ENCODE data around the gene RPL10. TPM values are rescaled to one million over a fixed set of nuclear protein-coding genes. Genes with fewer than 3 reads are reported as not detected.

Gene RPL10
- polyA plus RNA-seq, 3 donors from 2014 or later, result 2,085 to 3,021 (median 2,819) TPM

DNA sequence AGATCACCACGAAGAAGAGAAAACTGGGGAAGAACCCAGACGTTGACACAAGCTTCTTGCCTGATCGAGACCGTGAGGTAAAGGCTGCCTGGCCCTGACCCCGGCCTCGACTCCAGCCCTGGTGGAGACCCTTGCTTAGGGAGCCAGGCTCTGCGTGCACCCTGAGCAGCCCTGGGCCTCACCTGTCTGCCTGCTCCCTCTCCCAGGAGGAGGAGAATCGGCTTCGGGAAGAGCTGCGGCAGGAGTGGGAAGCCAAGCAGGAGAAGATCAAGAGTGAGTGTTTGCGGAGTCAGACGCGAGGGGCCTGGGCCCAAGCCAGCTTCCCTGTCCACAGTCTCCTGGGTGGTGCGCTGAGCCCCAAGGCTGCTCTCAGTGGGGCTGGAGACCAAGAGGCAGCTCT is 50.3 kb downstream of the RPL10 start:
- no peaks in the 10 kb centered on the region for H3K36me3 Mint-ChIP-seq
- no peak for DNase-seq
- H3K27ac Mint-ChIP-seq, result no peak overlapping the region
- peaks cover 0 to 3% (median 1%) of the 10 kb centered on the region in 3 donors for H3K27me3 Mint-ChIP-seq (ENCODE audit: low read depth in 3 of 3)
- H3K4me3 Mint-ChIP-seq, result no peak overlapping the region
- no peaks in the 10 kb centered on the region for H3K9me3 Mint-ChIP-seq
- peaks cover 0 to 6% of the 10 kb centered on the region in 2 donors for H3K4me1 Mint-ChIP-seq

DNA sequence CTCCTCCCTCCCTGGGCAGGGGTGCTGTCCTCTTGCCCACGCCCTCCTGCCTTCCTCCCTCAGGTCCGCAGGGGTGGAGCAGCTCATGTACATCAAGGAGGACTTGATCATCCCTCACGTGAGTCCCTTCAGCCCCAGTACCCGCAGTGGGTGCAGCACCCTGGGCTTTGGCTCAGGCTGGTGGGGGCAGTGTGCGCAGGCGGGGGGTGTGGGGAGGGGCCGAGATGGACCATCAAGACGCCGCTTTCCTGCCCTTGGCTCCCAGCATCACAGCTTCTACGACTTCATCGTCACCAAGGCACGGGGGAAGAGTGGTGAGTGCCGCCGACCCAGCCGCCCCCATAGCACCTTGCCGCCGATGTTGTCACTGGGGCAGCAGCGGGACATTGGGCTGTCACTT is 51.4 kb downstream of the RPL10 start:
- H3K4me3 Mint-ChIP-seq, result no peak overlapping the region
- H3K36me3 Mint-ChIP-seq, result no peaks in the 10 kb centered on the region
- H3K9me3 Mint-ChIP-seq, result no peaks in the 10 kb centered on the region
- no peak for DNase-seq
- H3K4me1 Mint-ChIP-seq, result peaks cover 0 to 4% of the 10 kb centered on the region in 2 donors
- no peak overlapping the region for H3K27ac Mint-ChIP-seq
- peaks cover 0 to 3% (median 1%) of the 10 kb centered on the region in 3 donors for H3K27me3 Mint-ChIP-seq (ENCODE audit: low read depth in 3 of 3)

DNA sequence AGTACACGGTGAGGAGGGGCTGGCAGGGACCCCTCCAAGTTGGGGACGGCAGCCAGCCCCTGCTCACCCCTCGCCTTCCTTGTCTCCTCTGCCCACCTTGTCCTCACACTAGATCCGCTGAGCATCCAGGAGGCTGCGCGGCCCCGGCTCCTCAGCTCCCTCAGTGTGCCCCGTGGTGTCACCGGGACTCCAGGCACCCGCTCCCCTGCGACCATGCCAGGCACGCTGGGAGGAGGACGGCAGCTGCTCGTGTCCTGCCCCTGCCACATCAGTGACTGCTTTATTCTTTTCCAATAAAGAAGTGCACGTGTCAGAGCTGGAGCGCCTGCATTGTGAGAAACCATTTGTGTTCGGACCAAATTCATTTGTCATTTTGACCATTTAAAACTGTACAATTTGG is 52.1 kb downstream of the RPL10 start:
- Mint-ChIP-seq H3K36me3 (no peaks in the 10 kb centered on the region), H3K27ac (no peak overlapping the region), H3K4me3 (no peak overlapping the region), H3K4me1 (no peaks in the 10 kb centered on the region), H3K9me3 (no peaks in the 10 kb centered on the region), H3K27me3 (ENCODE audit: low read depth in 3 of 3) (peaks cover 0 to 3% (median 1%) of the 10 kb centered on the region in 3 donors)
- DNase-seq, result no peak

Other genes with a start within 250 kb of the RPL10 start
- not detected for gene OPN1MW, start 215.8 kb upstream of the RPL10 start, polyA plus RNA-seq
- not detected for gene OPN1MW2, start 178.6 kb upstream of the RPL10 start, polyA plus RNA-seq
- under 1 TPM in 2 of 3 donors, not detected in 1; 0.16 to 0.19 TPM for gene OPN1MW3, start 140.8 kb upstream of the RPL10 start, polyA plus RNA-seq
- gene TEX28, start 103.3 kb upstream of the RPL10 start, polyA plus RNA-seq, result under 1 TPM in 1 of 3 donors, not detected in 2; 0.46 TPM
- 100 to 1,000 TPM in 1 of 3 donors, 10 to 100 TPM in 2; 58.7 to 282 (median 69.8) TPM for gene TKTL1, start 102.6 kb upstream of the RPL10 start, polyA plus RNA-seq
- gene FLNA, start 23.7 kb upstream of the RPL10 start, polyA plus RNA-seq, result 1,000 to 10,000 TPM in 1 of 3 donors, 100 to 1,000 TPM in 2; 135 to 1,231 (median 241) TPM
- gene EMD, start 19.1 kb upstream of the RPL10 start, polyA plus RNA-seq, result 10 to 100 TPM; 27.2 to 31.2 (median 28.9) TPM
- gene DNASE1L1, start 10.9 kb downstream of the RPL10 start, polyA plus RNA-seq, result 10 to 100 TPM; 14.1 to 21.1 (median 17.8) TPM
- 10 to 100 TPM; 24.9 to 39.2 (median 32.4) TPM for gene TAFAZZIN, start 13.2 kb downstream of the RPL10 start, polyA plus RNA-seq
- 100 to 1,000 TPM in 2 of 3 donors, 10 to 100 TPM in 1; 98.3 to 193 (median 154) TPM for gene ATP6AP1, start 30.3 kb downstream of the RPL10 start, polyA plus RNA-seq
- 10 to 100 TPM; 20.9 to 37.8 (median 29.2) TPM for gene GDI1, start 38.8 kb downstream of the RPL10 start, polyA plus RNA-seq
- 10 to 100 TPM; 45.2 to 63.3 (median 53.3) TPM for gene FAM50A, start 45.8 kb downstream of the RPL10 start, polyA plus RNA-seq
- gene PLXNA3, start 59.9 kb downstream of the RPL10 start, polyA plus RNA-seq, result 1 to 10 TPM in 1 of 3 donors, under 1 TPM in 1, not detected in 1; 0.20 to 1.4 TPM
- 10 to 100 TPM; 30.5 to 65.0 (median 52.4) TPM for gene LAGE3, start 80.9 kb downstream of the RPL10 start, polyA plus RNA-seq
- 10 to 100 TPM; 56.3 to 68.9 (median 61.2) TPM for gene UBL4A, start 88.2 kb downstream of the RPL10 start, polyA plus RNA-seq
- 100 to 1,000 TPM in 1 of 3 donors, 10 to 100 TPM in 2; 53.1 to 110 (median 91.1) TPM for gene SLC10A3, start 92.3 kb downstream of the RPL10 start, polyA plus RNA-seq
- 10 to 100 TPM; 27.1 to 31.3 (median 30.1) TPM for gene FAM3A, start 117.9 kb downstream of the RPL10 start, polyA plus RNA-seq
- gene G6PD, start 148.5 kb downstream of the RPL10 start, polyA plus RNA-seq, result 10 to 100 TPM; 10.5 to 24.9 (median 12.1) TPM
- gene IKBKG, start 149.2 kb downstream of the RPL10 start, polyA plus RNA-seq, result 10 to 100 TPM; 41.4 to 69.4 (median 45.9) TPM
- gene CTAG1A, start 186.8 kb downstream of the RPL10 start, polyA plus RNA-seq, result not detected
- not detected for gene CTAG1B, start 220.9 kb downstream of the RPL10 start, polyA plus RNA-seq

Data from immature natural killer cell (primary cell).